DND-41 (cell line): ENCODE data around the gene DLG2.

Experiments used
- ATAC-seq: fragments of 200-7000 bp; cut with Tn5 transposase; 3 replicates; pipeline ENCODE4 v1.9.1; 2021; ENCODE audit warnings: low read depth; ENCODE audit not compliant: insufficient read depth
- DNase-seq: peaks from one replicate; pipeline ENCODE4 v3.0.0-alpha.2; 2020
- H2AFZ ChIP-seq: 2 replicates; pipeline ENCODE4 v1.6.0; 2012; ENCODE audit warnings: low read depth, low read length
- H3K27ac ChIP-seq: 2 replicates; pipeline ENCODE4 v1.5.1; 2012; ENCODE audit warnings: low read length, inconsistent platforms
- H3K27me3 ChIP-seq: fragments of 200-600 bp; sonication (generic); 2 replicates; pipeline ENCODE4 v1.6.0; 2012; ENCODE audit warnings: low read length, mild to moderate bottlenecking, inconsistent platforms; ENCODE audit not compliant: insufficient read depth, poor library complexity
- H3K36me3 ChIP-seq: 2 replicates; pipeline ENCODE4 v1.5.1; 2012; ENCODE audit warnings: low read length, inconsistent platforms; ENCODE audit not compliant: insufficient read depth
- H3K4me1 ChIP-seq: 2 replicates; pipeline ENCODE4 v1.5.1; 2012; ENCODE audit warnings: mild to moderate bottlenecking, low read length; ENCODE audit not compliant: insufficient read depth
- H3K4me2 ChIP-seq: 2 replicates; pipeline ENCODE4 v1.6.0; 2012; ENCODE audit warnings: mild to moderate bottlenecking, moderate library complexity, low read length, inconsistent platforms; ENCODE audit not compliant: insufficient read depth
- H3K4me3 ChIP-seq, 2 experiments: fragments of 200-600 bp in 1 of 2; shearing (Covaris generic) in 1 of 2; 2 replicates each; pipeline ENCODE4 v1.5.1; 2012 to 2016; ENCODE audit warnings: inconsistent platforms in 2 of 2, low read length in 2 of 2, mild to moderate bottlenecking in 2 of 2, low read depth in 1 of 2, moderate library complexity in 1 of 2
- H3K79me2 ChIP-seq: 2 replicates; pipeline ENCODE4 v1.6.0; 2012; ENCODE audit warnings: low read length, inconsistent platforms; ENCODE audit not compliant: insufficient read depth
- H3K9ac ChIP-seq: 2 replicates; pipeline ENCODE4 v1.6.0; 2012; ENCODE audit warnings: low read depth, mild to moderate bottlenecking, inconsistent platforms, low read length, moderate library complexity
- H3K9me3 ChIP-seq: 2 replicates; pipeline ENCODE4 v1.5.1; 2012; ENCODE audit warnings: low read length, moderate library complexity, mild to moderate bottlenecking, inconsistent platforms; ENCODE audit not compliant: insufficient read depth, severe bottlenecking
- H4K20me1 ChIP-seq: 2 replicates; pipeline ENCODE4 v1.6.0; 2012; ENCODE audit warnings: low read length; ENCODE audit not compliant: insufficient read depth
- CTCF ChIP-seq: IDR thresholded peaks from 2 replicates; pipeline ENCODE4 v1.5.1; 2012; ENCODE audit warnings: borderline replicate concordance, low read length, moderate library complexity, mild to moderate bottlenecking; ENCODE audit not compliant: poor library complexity, severe bottlenecking; ENCODE audit errors: extremely low read depth
- EZH2 ChIP-seq: IDR thresholded peaks from 3 replicates; pipeline ENCODE4 v1.6.1; 2012; ENCODE audit warnings: borderline replicate concordance, low read depth, mild to moderate bottlenecking, moderate library complexity, low read length, inconsistent platforms; ENCODE audit not compliant: severe bottlenecking

DLG2 gene

DNA sequence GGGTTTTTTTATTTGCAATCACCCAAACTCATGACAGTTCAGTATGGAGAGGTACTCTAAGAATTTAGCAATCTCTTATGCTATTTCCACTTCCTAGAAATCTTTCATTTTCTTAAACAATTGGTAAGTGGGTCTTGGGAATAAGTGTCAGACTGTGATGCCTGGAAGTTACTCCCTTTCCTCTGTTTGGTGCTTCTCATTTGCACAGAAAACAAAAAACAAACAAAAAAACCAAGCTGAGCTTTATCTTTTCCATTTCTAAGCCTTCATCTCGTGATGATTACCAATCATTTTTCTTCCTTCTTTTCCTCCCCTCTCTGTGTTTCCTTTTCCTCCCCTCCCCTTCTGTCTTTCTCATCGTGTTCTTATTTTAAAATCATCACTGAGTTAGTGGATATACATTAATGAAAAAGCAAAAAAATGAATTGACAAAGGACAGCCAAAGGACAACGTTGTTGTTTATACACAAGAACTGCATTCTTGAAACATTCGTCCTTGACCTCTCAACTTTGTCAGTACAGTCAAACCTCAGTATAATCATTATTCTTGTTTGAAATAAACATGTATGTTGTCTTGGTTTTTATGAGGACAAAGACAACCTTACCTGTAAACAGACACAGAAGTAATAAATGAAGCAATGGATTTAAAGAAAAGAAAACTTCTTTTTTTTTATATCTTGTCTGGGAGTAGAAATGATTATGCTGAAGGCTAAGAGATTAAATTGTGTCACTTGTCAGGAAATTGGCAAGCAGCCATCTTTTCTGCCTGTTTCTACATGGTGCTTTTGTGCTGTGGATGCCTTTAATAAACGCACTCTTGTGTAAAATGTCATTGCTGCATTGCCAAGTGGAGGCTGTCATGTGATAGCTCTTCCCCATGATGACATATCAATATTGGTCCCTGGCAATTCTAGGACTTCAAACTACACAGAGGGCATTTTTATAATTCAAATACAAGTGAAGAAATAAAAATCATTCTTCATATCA is 1537.8 kb downstream of the DLG2 start:
- DNase-seq (no peak), ATAC-seq (no peak)
- H3K79me2 ChIP-seq, result no peaks in the 10 kb centered on the region
- H3K9me3 ChIP-seq, result no peaks in the 10 kb centered on the region
- H3K9ac ChIP-seq, result no peak overlapping the region
- no peaks in the 10 kb centered on the region for H4K20me1 ChIP-seq
- no peaks in the 10 kb centered on the region for H3K36me3 ChIP-seq
- no peak overlapping the region for H3K4me3 ChIP-seq
- no peaks in the 10 kb centered on the region for H3K27me3 ChIP-seq
- no peak for TF ChIP-seq CTCF
- TF ChIP-seq EZH2, result no peak
- no peak overlapping the region for H3K27ac ChIP-seq
- no peak overlapping the region for H3K4me2 ChIP-seq
- H3K4me1 ChIP-seq, result no peaks in the 10 kb centered on the region
- H2AFZ ChIP-seq, result no peak overlapping the region

DNA sequence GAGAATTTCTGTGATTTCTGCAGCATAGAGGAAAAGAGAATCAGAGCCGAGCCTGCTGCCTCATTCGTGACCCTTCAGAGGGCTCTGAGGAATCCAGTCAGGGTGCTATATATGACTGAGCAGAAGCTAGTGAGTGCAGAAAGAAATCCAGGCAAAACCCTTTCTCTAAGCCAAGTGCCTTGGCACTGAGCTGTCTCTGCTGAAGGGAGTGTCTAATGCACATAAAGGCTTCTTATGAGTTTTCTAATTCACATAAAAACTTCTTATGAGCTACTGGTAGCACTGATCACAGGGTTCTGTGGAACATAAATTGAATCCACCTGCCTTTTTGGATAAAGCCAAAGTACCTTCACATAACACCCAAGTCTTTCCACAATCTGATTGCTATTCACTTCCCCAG is 1555.3 kb downstream of the DLG2 start:
- Histone ChIP-seq H3K9ac (no peak overlapping the region), H3K4me1 (no peaks in the 10 kb centered on the region), H3K9me3 (no peaks in the 10 kb centered on the region), H4K20me1 (no peaks in the 10 kb centered on the region), H3K79me2 (no peaks in the 10 kb centered on the region), H2AFZ (no peak overlapping the region), H3K4me2 (no peak overlapping the region), H3K4me3 (no peak overlapping the region), H3K27ac (no peak overlapping the region), H3K36me3 (no peaks in the 10 kb centered on the region), H3K27me3 (no peaks in the 10 kb centered on the region)
- ATAC-seq (no peak), DNase-seq (no peak)
- TF ChIP-seq EZH2 (no peak), CTCF (no peak)

DNA sequence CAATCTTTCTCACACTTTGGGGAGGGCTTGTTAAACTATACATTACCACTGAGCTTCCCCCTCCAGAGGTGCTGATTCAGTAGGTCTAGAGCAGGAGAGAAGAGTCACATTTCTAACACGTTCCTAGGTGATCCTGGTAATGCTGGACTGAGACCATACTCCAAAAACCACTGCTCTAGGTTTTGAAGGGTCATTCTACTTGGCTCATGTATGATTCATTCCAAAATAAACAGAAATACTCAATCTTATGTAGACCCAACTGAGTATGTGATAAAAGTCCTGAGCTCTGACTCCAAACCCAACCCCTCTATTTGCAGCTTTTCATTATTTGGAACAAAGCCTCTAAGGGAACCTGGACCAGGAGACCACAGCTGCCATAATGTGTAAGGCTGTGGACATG is 1558.1 kb downstream of the DLG2 start:
- Histone ChIP-seq H3K4me3 (no peak overlapping the region), H3K9ac (no peak overlapping the region), H4K20me1 (no peaks in the 10 kb centered on the region), H3K27me3 (no peaks in the 10 kb centered on the region), H3K9me3 (no peaks in the 10 kb centered on the region), H3K36me3 (no peaks in the 10 kb centered on the region), H3K27ac (no peak overlapping the region), H3K4me2 (no peak overlapping the region), H3K79me2 (no peaks in the 10 kb centered on the region), H3K4me1 (no peaks in the 10 kb centered on the region), H2AFZ (no peak overlapping the region)
- no peak for DNase-seq
- TF ChIP-seq CTCF, result no peak
- TF ChIP-seq EZH2, result no peak
- ATAC-seq, result no peak
